HepG2 (cell line): ENCODE measurements around the gene PIEZO1. TPM values are rescaled to one million over a fixed set of nuclear protein-coding genes. Genes with fewer than 3 reads are reported as not detected.
A peak's percentile ranks its signal among the peaks of the same experiment; 100 is the strongest.

Source experiments
- CENPX ChIP-seq: sonication (generic); formaldehyde crosslinking; IDR thresholded peaks from 2 replicates; pipeline ENCODE4 v1.9.0; 2021; ENCODE audit warnings: mild to moderate bottlenecking, missing genetic modification reagents, moderate library complexity
- ELF4 ChIP-seq: sonication (generic); formaldehyde crosslinking; IDR thresholded peaks from 2 replicates; pipeline ENCODE4 v1.5.0; 2020; ENCODE audit warnings: missing genetic modification reagents, mild to moderate bottlenecking, moderate library complexity, borderline replicate concordance
- HMG20B ChIP-seq: conservative IDR thresholded peaks from 2 replicates; pipeline ENCODE4 v1.6.1; 2016; ENCODE audit warnings: missing genetic modification reagents, missing compliant biosample characterization
- KAT7 ChIP-seq: IDR thresholded peaks from 2 replicates; pipeline ENCODE4 v1.6.1; 2018; ENCODE audit warnings: borderline replicate concordance, missing compliant biosample characterization
- KLF13 ChIP-seq: sonication (generic); formaldehyde crosslinking; IDR thresholded peaks from 2 replicates; pipeline ENCODE4 v1.4.0; 2020; ENCODE audit warnings: mild to moderate bottlenecking, missing genetic modification reagents
- NFIB ChIP-seq: sonication (generic); formaldehyde crosslinking; IDR thresholded peaks from 2 replicates; pipeline ENCODE4 v1.9.0; 2021; ENCODE audit warnings: missing genetic modification reagents, mild to moderate bottlenecking, borderline replicate concordance
- NR2F6 ChIP-seq, 2 experiments: IDR thresholded peaks; 2 replicates each; pipeline ENCODE4 v1.6.1; 2016; ENCODE audit warnings: antibody characterized with exemption in 1 of 2, mild to moderate bottlenecking in 1 of 2
- POGK ChIP-seq: sonication (generic); formaldehyde crosslinking; conservative IDR thresholded peaks from 2 replicates; pipeline ENCODE4 v1.8.0; 2022; ENCODE audit warnings: mild to moderate bottlenecking, moderate library complexity, missing genetic modification reagents
- RXRB ChIP-seq: IDR thresholded peaks from 2 replicates; pipeline ENCODE4 v1.6.1; 2016; ENCODE audit warnings: borderline replicate concordance, missing genetic modification reagents, missing compliant biosample characterization
- SATB2 ChIP-seq: sonication (generic); formaldehyde crosslinking; IDR thresholded peaks from 2 replicates; pipeline ENCODE4 v1.5.0; 2020; ENCODE audit warnings: missing genetic modification reagents
- SMYD3 ChIP-seq: sonication (generic); formaldehyde crosslinking; IDR thresholded peaks from 2 replicates; pipeline ENCODE4 v1.8.1; 2023; ENCODE audit warnings: mild to moderate bottlenecking, missing genetic modification reagents
- SP1 ChIP-seq, 2 experiments: fragments of 450-650 bp in 1 of 2; sonication (generic) in 1 of 2; formaldehyde crosslinking in 1 of 2; IDR thresholded peaks; 2 replicates each; pipeline versions ENCODE4 v1.4.0 to v1.6.1; 2016 to 2020; ENCODE audit warnings: missing genetic modification reagents in 1 of 2
- TRIM22 ChIP-seq: fragments of 450-650 bp; IDR thresholded peaks from 2 replicates; pipeline ENCODE4 v1.6.1; 2017
- ZFAT ChIP-seq: sonication (generic); formaldehyde crosslinking; conservative IDR thresholded peaks from 2 replicates; pipeline ENCODE4 v1.8.1; 2023; ENCODE audit warnings: missing genetic modification reagents, inconsistent platforms
- ZNF18 ChIP-seq: sonication (generic); formaldehyde crosslinking; IDR thresholded peaks from 2 replicates; pipeline ENCODE4 v1.8.0; 2022; ENCODE audit warnings: mild to moderate bottlenecking, missing genetic modification reagents; ENCODE audit not compliant: insufficient replicate concordance
- ZNF275 ChIP-seq: sonication (generic); formaldehyde crosslinking; IDR thresholded peaks from 2 replicates; pipeline ENCODE4 v1.8.0; 2022; ENCODE audit warnings: missing genetic modification reagents, mild to moderate bottlenecking, inconsistent platforms, borderline replicate concordance
- ZNF468 ChIP-seq: sonication (generic); formaldehyde crosslinking; IDR thresholded peaks from 2 replicates; pipeline ENCODE4 v1.8.0; 2022; ENCODE audit warnings: mild to moderate bottlenecking, moderate library complexity, missing genetic modification reagents
- ZNF558 ChIP-seq: sonication (generic); formaldehyde crosslinking; IDR thresholded peaks from 2 replicates; pipeline ENCODE4 v1.9.0; 2022; ENCODE audit warnings: mild to moderate bottlenecking, missing genetic modification reagents, borderline replicate concordance
- ZUFSP ChIP-seq: sonication (generic); formaldehyde crosslinking; IDR thresholded peaks from 2 replicates; pipeline ENCODE4 v1.9.0; 2021; ENCODE audit warnings: missing genetic modification reagents, mild to moderate bottlenecking, borderline replicate concordance
- polyA plus RNA-seq, 8 experiments: library from polyadenylated mRNA; depleted of rRNA in 3 of 8; stranded (reverse) in 7 of 8; unstranded in 1 of 8; fragments of >200 nt; fragmentation: Illumina TruSeq in 4 of 8; extraction: Trizol in 4 of 8; gene quantifications; 2 replicates each; pipeline versions ENCODE4 v1.2.1 to v1.2.3, GENCODE V29; 2011 to 2016; ENCODE audit warnings: low read depth in 4 of 8, missing spikeins in 1 of 8, mixed read lengths in 1 of 8; ENCODE audit not compliant: insufficient read depth in 1 of 8
- total RNA-seq, 5 experiments: library from RNA; depleted of rRNA; stranded (reverse); fragments of >200 nt; fragmentation: Illumina TruSeq; extraction: Trizol; gene quantifications; 2 replicates each; pipeline ENCODE4 v1.2.3, GENCODE V29; 2016; ENCODE audit warnings: low read depth in 1 of 5

Gene PIEZO1
- total and polyA plus RNA-seq, 2 of the 13 experiments (the other 11 are each of a cell fraction or from before 2014, with no cell fraction given) = 67.9 to 85.0 TPM

- TF ChIP-seq ZUFSP (CRISPR knock-in tag) (no peak), RXRB (CRISPR knock-in tag) (0 out of 2 replicates have a peak, but pooled peaks have one; percentile 24), SATB2 (CRISPR knock-in tag) (no peak), NR2F6 (IDR thresholded peaks at IDR 0.05) (no peak), NR2F6 (CRISPR knock-in tag; IDR thresholded peaks at IDR 0.05) (peak; percentile 5; the same call in 1 of the 2 replicates), SMYD3 (CRISPR knock-in tag) (no peak), KLF13 (no peak), NFIB (CRISPR knock-in tag) (no peak), ZNF18 (no peak), ZNF558 (CRISPR knock-in tag) (no peak), CENPX (no peak), ZNF275 (CRISPR knock-in tag) (no peak), ELF4 (CRISPR knock-in tag) (no peak), ZNF468 (CRISPR knock-in tag) (no peak), HMG20B (CRISPR knock-in tag) (no peak), TRIM22 (no peak), POGK (no peak), ZFAT (CRISPR knock-in tag) (no peak), KAT7 (CRISPR knock-in tag) (no peak), SP1 (IDR thresholded peaks at IDR 0.05) (no peak), SP1 (CRISPR knock-in tag; IDR thresholded peaks at IDR 0.05) (no peak)
Observed at GRCh38 chr16:88760424-88761142, 24.4 kb downstream of the PIEZO1 start (continued).
